Measurements from ENCODE around the gene GPS1.

DNA sequence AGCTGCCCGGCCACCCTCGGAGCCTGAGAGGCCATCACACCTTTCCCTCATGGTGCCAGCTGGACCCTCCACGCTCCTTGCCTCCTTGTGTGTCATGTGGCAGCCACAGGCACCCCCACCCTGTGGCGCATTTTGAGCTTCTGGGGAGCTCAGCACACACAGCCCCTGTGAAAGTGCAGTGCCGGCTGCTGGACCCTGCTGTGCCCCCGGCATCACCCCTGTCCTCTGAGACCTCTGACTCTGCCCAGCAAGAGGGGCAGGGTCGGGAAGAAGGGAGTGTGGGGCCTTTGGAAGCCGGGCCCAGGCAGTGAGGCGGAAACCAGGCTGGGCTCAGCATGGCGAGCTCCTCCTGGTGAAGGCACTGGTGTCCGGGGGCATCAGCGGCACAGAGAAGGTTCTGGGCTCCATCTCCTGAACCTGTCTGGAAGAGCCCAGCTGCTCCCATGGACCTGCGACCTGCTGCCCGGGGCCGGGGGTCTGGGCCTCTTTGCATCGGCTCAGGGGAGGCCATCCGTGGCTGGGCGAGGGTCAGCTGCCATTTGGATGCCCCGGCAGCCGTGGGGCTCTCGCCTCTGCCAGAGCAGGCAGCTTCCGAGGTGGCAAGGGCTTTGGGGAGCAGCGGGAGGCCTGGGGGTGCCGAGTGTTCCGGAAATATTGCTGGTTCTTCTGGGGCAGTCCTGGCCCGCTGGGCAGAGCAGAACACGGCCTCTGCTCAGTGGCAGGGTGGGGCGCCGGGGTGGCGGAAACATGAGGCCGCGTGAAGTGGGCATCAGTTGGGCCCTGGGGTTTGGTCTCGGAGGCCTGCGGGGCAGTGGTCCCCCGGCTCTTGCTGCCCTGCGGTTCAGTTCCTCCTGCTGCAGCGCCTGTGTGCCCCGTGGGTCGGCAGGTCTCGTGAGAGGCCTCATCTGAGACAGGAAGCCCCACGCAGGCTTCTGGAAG lies 46.9 kb upstream of the GPS1 start:
- TF ChIP-seq CTCF (IDR thresholded peaks at IDR 0.05) (no peak), POLR2A (IDR thresholded peaks at IDR 0.05) (no peak)
